Measurements from ENCODE around the gene LRRTM4. TPM values are rescaled to one million over a fixed set of nuclear protein-coding genes. Genes with fewer than 3 reads are reported as not detected.
"Not testable (repeated sequence)": the region's sequence is repeated elsewhere in the genome, so short reads cannot be mapped to it uniquely, and the experiment has no call there.

LRRTM4 gene
- polyA plus RNA-seq, 3 donors = 0.68 to 1.7 (median 0.87) TPM

- DNase-seq = no peak
Measured at GRCh38 chr2:77086478-77086877, 435.7 kb downstream of the LRRTM4 start.

- DNase-seq = no peak
Measured at GRCh38 chr2:77086051-77086450, 436.1 kb downstream of the LRRTM4 start.

GRCh38 chr2:77085561-77085960 lies 436.6 kb downstream of the LRRTM4 start:
- DNase-seq = no peak

- no peak for DNase-seq
Measured at GRCh38 chr2:77081597-77081996, 440.6 kb downstream of the LRRTM4 start.

GRCh38 chr2:77064324-77064723 lies 457.9 kb downstream of the LRRTM4 start:
- DNase-seq = no peak

- peak; percentile 17 for DNase-seq
Measured at GRCh38 chr2:77054938-77055337, 467.2 kb downstream of the LRRTM4 start.

GRCh38 chr2:77046339-77046738 lies 475.8 kb downstream of the LRRTM4 start:
- DNase-seq = no peak

GRCh38 chr2:77045456-77045855 lies 476.7 kb downstream of the LRRTM4 start:
- DNase-seq = not testable (repeated sequence)

GRCh38 chr2:77034445-77034844 lies 487.7 kb downstream of the LRRTM4 start:
- DNase-seq = no peak

GRCh38 chr2:77029237-77029636 lies 492.9 kb downstream of the LRRTM4 start:
- not testable (repeated sequence) for DNase-seq

- no peak for DNase-seq
Measured at GRCh38 chr2:77028032-77028600, 494.1 kb downstream of the LRRTM4 start.

GRCh38 chr2:77025714-77026113 lies 496.5 kb downstream of the LRRTM4 start:
- DNase-seq = no peak

- DNase-seq = no peak
Measured at GRCh38 chr2:77021161-77021560, 501.0 kb downstream of the LRRTM4 start.

GRCh38 chr2:77018219-77018618 lies 504.0 kb downstream of the LRRTM4 start:
- no peak for DNase-seq

GRCh38 chr2:77017355-77017745 lies 504.8 kb downstream of the LRRTM4 start:
- no peak for DNase-seq

- no peak for DNase-seq
Measured at GRCh38 chr2:77016443-77017354, 505.5 kb downstream of the LRRTM4 start.

- DNase-seq = no peak
Measured at GRCh38 chr2:77013953-77014352, 508.2 kb downstream of the LRRTM4 start.

GRCh38 chr2:77013457-77013856 lies 508.7 kb downstream of the LRRTM4 start:
- no peak for DNase-seq

GRCh38 chr2:77009307-77009706 lies 512.9 kb downstream of the LRRTM4 start:
- no peak for DNase-seq

- DNase-seq = no peak
Measured at GRCh38 chr2:77008853-77009252, 513.3 kb downstream of the LRRTM4 start.

GRCh38 chr2:77007686-77008085 lies 514.5 kb downstream of the LRRTM4 start:
- DNase-seq = no peak

GRCh38 chr2:77005522-77005921 lies 516.7 kb downstream of the LRRTM4 start:
- no peak for DNase-seq

- DNase-seq = no peak
Measured at GRCh38 chr2:77001895-77002294, 520.3 kb downstream of the LRRTM4 start.

All from renal pelvis (tissue), 4 donors.